ENCODE measurements around the gene HSF5.

DNA sequence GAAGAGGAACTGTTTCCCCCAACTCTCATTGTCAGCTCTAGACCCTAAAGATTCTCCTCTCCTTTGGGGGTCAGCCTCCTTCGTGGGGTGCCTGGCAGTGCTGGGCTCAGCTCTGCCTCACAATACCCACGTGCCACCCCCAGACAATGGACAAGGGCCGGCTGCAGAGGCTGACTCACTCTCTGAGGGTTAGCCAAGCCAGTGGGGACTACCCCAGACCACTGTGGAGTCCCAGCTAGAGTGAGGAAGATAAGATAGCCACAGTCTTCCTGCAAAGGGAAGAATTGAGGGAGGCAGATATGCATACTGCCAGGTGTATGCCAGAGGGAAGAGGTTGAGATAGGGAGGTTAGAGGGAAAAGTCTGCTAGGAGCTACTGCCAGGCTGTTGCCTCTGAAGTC lies 39.7 kb upstream of the HSF5 start:
- TF ChIP-seq, protein P1, sequence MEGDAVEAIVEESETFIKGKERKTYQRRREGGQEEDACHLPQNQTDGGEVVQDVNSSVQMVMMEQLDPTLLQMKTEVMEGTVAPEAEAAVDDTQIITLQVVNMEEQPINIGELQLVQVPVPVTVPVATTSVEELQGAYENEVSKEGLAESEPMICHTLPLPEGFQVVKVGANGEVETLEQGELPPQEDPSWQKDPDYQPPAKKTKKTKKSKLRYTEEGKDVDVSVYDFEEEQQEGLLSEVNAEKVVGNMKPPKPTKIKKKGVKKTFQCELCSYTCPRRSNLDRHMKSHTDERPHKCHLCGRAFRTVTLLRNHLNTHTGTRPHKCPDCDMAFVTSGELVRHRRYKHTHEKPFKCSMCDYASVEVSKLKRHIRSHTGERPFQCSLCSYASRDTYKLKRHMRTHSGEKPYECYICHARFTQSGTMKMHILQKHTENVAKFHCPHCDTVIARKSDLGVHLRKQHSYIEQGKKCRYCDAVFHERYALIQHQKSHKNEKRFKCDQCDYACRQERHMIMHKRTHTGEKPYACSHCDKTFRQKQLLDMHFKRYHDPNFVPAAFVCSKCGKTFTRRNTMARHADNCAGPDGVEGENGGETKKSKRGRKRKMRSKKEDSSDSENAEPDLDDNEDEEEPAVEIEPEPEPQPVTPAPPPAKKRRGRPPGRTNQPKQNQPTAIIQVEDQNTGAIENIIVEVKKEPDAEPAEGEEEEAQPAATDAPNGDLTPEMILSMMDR (IDR thresholded peaks at IDR 0.05): no peak
- no peak for TF ChIP-seq POLR2A (IDR thresholded peaks at IDR 0.05)
